ENCODE results near the gene ALPI. TPM values are rescaled to one million over a fixed set of nuclear protein-coding genes. Genes with fewer than 3 reads are reported as not detected.

ALPI gene
- total and polyA plus RNA-seq, 10 donors, result not detected

DNA sequence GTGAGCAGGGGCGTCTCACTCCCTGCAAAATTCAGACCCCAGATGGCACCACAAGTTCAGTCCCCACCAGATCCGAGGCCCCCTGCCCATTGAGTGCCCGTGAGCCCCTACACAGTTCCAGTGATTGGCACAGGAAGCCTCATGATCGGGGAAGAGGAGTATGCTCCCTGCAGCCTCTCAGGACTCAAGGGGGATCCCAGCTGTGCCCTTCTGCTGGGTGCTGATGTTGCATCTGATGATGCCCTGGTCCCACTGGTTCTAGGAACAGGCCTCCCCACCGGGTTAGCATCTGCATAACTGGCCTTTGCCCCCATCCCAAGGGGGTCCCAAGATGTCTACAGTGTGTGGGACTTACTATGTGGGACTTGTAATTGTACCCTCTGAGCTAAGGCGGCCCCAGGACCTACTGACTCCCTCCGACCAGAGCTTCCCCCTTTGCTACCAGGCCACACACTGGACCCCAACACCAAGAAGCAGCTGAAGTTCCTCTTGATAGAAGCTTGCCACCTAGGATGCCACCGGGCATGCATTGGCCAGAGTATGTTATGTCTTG is 40.7 kb upstream of the ALPI start:
- TF ChIP-seq POLR2AphosphoS5 (IDR thresholded peaks at IDR 0.05), result no peak
- no peak for TF ChIP-seq CTCF (IDR thresholded peaks at IDR 0.05 in 8 of 11, conservative IDR thresholded peaks at IDR 0.05 in 3 of 11)
- no peak for TF ChIP-seq POLR2A (IDR thresholded peaks at IDR 0.05)
- Histone ChIP-seq H3K36me3 (no peaks in the 10 kb centered on the region), H3K27ac (no peak overlapping the region), H3K9me3 (no peaks in the 10 kb centered on the region), H3K4me1 (peaks cover 5 to 22% (median 18%) of the 10 kb centered on the region in 6 donors), H3K4me3 (no peak overlapping the region), H3K27me3 (replicated peaks in 1 of 7) (peaks cover 0 to 85% (median 24%) of the 10 kb centered on the region in 7 donors)
- 78 to 95% (median 87%) methylated on average over 3 to 8 of the region's 8 CpGs for WGBS, 5 donors
- intact Hi-C loops (cut with DNase I; ENCODE audit: low total_unique reads), result no loop called here
- DNase-seq, result no peak

- no peak for DNase-seq
- TF ChIP-seq POLR2A (IDR thresholded peaks at IDR 0.05), result no peak
- no peak for TF ChIP-seq POLR2AphosphoS5 (IDR thresholded peaks at IDR 0.05)
- no peak for TF ChIP-seq CTCF (IDR thresholded peaks at IDR 0.05 in 8 of 11, conservative IDR thresholded peaks at IDR 0.05 in 3 of 11)
- intact Hi-C loops (cut with DNase I; ENCODE audit: low total_unique reads), result no loop called here
- no peaks in the 10 kb centered on the region for H3K9me3 ChIP-seq
- peaks cover 12 to 29% (median 25%) of the 10 kb centered on the region in 6 donors for H3K4me1 ChIP-seq
- H3K27ac ChIP-seq, result no peak overlapping the region
- 85 to 94% (median 91%) methylated on average over 8 to 12 of the region's 12 CpGs for WGBS, 5 donors
- H3K4me3 ChIP-seq, result no peak overlapping the region
- no peaks in the 10 kb centered on the region for H3K36me3 ChIP-seq
- H3K27me3 ChIP-seq (replicated peaks in 1 of 7), result peaks cover 0 to 85% (median 31%) of the 10 kb centered on the region in 7 donors
Measured at GRCh38 chr2:232415736-232416520, 40.0 kb upstream of the ALPI start.

- H3K27ac ChIP-seq, result no peak overlapping the region
- H3K9me3 ChIP-seq, result peaks cover 0 to 8% (median under 1%) of the 10 kb centered on the region in 8 donors
- no peak overlapping the region for H3K4me3 ChIP-seq
- TF ChIP-seq POLR2A (IDR thresholded peaks at IDR 0.05), result no peak
- no peak for TF ChIP-seq CTCF (IDR thresholded peaks at IDR 0.05 in 8 of 11, conservative IDR thresholded peaks at IDR 0.05 in 3 of 11)
- TF ChIP-seq POLR2AphosphoS5 (IDR thresholded peaks at IDR 0.05), result no peak
- peaks cover 0 to 94% (median 40%) of the 10 kb centered on the region in 7 donors for H3K27me3 ChIP-seq (replicated peaks in 1 of 7)
- H3K36me3 ChIP-seq, result no peaks in the 10 kb centered on the region
- no peak for DNase-seq
- peaks cover 12 to 34% (median 27%) of the 10 kb centered on the region in 6 donors for H3K4me1 ChIP-seq
- intact Hi-C loops (cut with DNase I; ENCODE audit: low total_unique reads), result no loop called here
- WGBS, 5 donors, result 84 to 94% (median 89%) methylated on average over 11 to 17 of the region's 17 CpGs
Measured at GRCh38 chr2:232416521-232417470, 39.2 kb upstream of the ALPI start.
